ENCODE data around the gene LIAS. TPM values are rescaled to one million over a fixed set of nuclear protein-coding genes. Genes with fewer than 3 reads are reported as not detected.
"Not testable (repeated sequence)": the region's sequence is repeated elsewhere in the genome, so short reads cannot be mapped to it uniquely, and the experiment has no call there.

The LIAS gene
- total RNA-seq, 1 experiment from 2014 or later, result 23.1 TPM

DNA sequence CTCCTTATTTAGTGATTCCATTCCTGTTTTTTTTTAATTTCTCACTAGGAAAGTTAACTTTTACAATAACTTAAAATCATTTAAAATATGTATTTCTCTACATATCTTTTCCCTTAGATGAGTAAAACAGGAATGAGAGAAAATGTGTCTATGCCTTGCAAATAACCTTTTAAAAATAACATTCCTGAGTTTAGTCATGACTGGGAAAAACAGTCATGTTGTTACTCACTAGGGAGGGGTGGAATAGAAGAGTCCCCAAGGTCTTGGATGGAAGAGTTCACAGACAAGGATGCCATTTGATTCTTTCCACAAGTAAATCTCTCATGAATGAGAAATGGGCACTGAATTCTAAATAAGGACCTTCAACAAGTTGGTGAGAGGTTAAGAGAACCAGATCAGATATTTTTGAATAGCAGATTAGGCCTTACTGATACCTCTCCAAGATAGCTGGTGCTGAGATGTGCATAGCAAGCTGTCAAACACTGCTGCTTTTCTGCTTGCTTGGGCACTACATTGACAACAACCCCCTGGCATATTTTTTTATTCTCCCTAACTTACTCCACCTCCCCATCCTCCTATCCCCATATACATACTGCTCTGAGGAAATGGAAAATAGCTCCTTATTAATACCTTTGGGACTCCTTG is 43.3 kb downstream of the LIAS start:
- DNase-seq (ENCODE audit: low spot score), result no peak
- ATAC-seq, result no peak
- H3K27ac Mint-ChIP-seq, result no peak overlapping the region
- no peaks in the 10 kb centered on the region for H3K27me3 Mint-ChIP-seq (ENCODE audit: low read depth)
- H3K4me1 Mint-ChIP-seq, result no peaks in the 10 kb centered on the region
- H3K36me3 Mint-ChIP-seq, result peaks cover 71% of the 10 kb centered on the region
- CTCF ChIA-PET, result no interaction called here
- H3K4me3 Mint-ChIP-seq, result no peak overlapping the region
- POLR2A ChIA-PET, result no interaction called here
- no peaks in the 10 kb centered on the region for H3K9me3 Mint-ChIP-seq
- TF ChIP-seq TCF7 (CRISPR knock-in tag; IDR thresholded peaks at IDR 0.05; ENCODE audit: low read depth) (no peak), JUN (CRISPR knock-in tag; IDR thresholded peaks at IDR 0.05) (no peak), TEAD1 (CRISPR knock-in tag; IDR thresholded peaks at IDR 0.05) (no peak), ELF4 (CRISPR knock-in tag; IDR thresholded peaks at IDR 0.05; ENCODE audit: low read depth) (no peak), EMX1 (CRISPR knock-in tag; IDR thresholded peaks at IDR 0.05) (no peak), ZNF416 (CRISPR knock-in tag; IDR thresholded peaks at IDR 0.05) (no peak)
- TF ChIP-seq, protein P1, sequence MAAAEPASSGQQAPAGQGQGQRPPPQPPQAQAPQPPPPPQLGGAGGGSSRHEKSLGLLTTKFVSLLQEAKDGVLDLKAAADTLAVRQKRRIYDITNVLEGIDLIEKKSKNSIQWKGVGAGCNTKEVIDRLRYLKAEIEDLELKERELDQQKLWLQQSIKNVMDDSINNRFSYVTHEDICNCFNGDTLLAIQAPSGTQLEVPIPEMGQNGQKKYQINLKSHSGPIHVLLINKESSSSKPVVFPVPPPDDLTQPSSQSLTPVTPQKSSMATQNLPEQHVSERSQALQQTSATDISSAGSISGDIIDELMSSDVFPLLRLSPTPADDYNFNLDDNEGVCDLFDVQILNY (CRISPR knock-in tag; IDR thresholded peaks at IDR 0.05), result no peak
- TF ChIP-seq, protein P2, sequence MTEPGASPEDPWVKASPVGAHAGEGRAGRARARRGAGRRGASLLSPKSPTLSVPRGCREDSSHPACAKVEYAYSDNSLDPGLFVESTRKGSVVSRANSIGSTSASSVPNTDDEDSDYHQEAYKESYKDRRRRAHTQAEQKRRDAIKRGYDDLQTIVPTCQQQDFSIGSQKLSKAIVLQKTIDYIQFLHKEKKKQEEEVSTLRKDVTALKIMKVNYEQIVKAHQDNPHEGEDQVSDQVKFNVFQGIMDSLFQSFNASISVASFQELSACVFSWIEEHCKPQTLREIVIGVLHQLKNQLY (CRISPR knock-in tag; IDR thresholded peaks at IDR 0.05), result no peak
- TF ChIP-seq, protein P3, sequence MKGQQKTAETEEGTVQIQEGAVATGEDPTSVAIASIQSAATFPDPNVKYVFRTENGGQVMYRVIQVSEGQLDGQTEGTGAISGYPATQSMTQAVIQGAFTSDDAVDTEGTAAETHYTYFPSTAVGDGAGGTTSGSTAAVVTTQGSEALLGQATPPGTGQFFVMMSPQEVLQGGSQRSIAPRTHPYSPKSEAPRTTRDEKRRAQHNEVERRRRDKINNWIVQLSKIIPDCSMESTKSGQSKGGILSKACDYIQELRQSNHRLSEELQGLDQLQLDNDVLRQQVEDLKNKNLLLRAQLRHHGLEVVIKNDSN (CRISPR knock-in tag; IDR thresholded peaks at IDR 0.05), result no peak

DNA sequence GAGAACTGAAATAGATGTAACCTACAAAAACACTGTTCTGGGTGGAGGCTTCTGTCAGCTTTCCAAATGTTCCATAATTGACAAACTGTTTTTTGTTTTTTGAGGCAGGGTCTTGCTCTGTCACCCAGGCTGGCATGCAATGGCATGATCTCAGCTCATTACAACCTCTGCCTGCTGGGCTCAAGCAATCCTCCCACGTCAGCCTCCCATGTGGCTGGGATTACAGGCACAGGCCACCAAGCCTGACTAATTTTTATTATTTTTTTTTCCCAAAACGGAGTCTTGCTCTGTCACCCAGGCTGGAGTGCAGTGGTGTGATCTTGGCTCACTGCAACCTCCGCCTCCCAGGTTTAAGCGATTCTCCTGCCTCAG is 43.8 kb downstream of the LIAS start:
- peaks cover 76% of the 10 kb centered on the region for H3K36me3 Mint-ChIP-seq
- H3K9me3 Mint-ChIP-seq; H3K27me3 Mint-ChIP-seq (ENCODE audit: low read depth); H3K4me1 Mint-ChIP-seq; POLR2A ChIA-PET; CTCF ChIA-PET; H3K4me3 Mint-ChIP-seq; H3K27ac Mint-ChIP-seq; DNase-seq (ENCODE audit: low spot score); ATAC-seq: not testable (repeated sequence)

DNA sequence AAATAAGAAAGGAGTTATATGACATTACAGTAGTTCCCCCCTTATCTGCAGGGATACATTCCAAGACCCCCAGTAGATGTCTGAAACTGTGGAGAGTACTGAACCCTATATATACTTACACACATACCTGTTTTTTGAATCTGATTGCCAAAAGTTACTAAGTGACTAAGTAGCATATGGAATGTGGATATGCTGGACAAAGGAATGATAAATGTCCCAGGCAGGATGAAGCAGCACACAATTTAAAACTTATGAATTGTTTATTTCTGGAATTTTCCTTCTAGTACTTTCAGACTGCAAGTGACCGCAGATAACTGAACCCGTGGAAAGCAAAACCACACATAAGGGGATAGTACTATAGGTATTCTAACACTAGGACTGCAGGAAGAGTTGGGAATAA is 45.7 kb downstream of the LIAS start:
- ChIA-PET POLR2A (no interaction called here), CTCF (no interaction called here)
- Mint-ChIP-seq H3K27me3 (ENCODE audit: low read depth) (no peaks in the 10 kb centered on the region), H3K4me1 (no peaks in the 10 kb centered on the region), H3K36me3 (peaks cover 84% of the 10 kb centered on the region), H3K27ac (no peak overlapping the region), H3K9me3 (no peaks in the 10 kb centered on the region), H3K4me3 (no peak overlapping the region)
- ATAC-seq, result no peak
- no peak for DNase-seq (ENCODE audit: low spot score)
- TF ChIP-seq ZNF138 (CRISPR knock-in tag; conservative IDR thresholded peaks at IDR 0.05) (no peak), ZNF416 (CRISPR knock-in tag; IDR thresholded peaks at IDR 0.05) (no peak), ZNF317 (CRISPR knock-in tag; IDR thresholded peaks at IDR 0.05; ENCODE audit: borderline replicate concordance, low read depth) (no peak), NR1H2 (CRISPR knock-in tag; IDR thresholded peaks at IDR 0.05) (no peak), NR3C1 (CRISPR knock-in tag; conservative IDR thresholded peaks at IDR 0.05; ENCODE audit: low read depth) (no peak), FOXK1 (CRISPR knock-in tag; IDR thresholded peaks at IDR 0.05) (no peak), GRHL2 (CRISPR knock-in tag; IDR thresholded peaks at IDR 0.05; ENCODE audit: insufficient replicate concordance, severe bottlenecking) (no peak)
- TF ChIP-seq, protein P4, sequence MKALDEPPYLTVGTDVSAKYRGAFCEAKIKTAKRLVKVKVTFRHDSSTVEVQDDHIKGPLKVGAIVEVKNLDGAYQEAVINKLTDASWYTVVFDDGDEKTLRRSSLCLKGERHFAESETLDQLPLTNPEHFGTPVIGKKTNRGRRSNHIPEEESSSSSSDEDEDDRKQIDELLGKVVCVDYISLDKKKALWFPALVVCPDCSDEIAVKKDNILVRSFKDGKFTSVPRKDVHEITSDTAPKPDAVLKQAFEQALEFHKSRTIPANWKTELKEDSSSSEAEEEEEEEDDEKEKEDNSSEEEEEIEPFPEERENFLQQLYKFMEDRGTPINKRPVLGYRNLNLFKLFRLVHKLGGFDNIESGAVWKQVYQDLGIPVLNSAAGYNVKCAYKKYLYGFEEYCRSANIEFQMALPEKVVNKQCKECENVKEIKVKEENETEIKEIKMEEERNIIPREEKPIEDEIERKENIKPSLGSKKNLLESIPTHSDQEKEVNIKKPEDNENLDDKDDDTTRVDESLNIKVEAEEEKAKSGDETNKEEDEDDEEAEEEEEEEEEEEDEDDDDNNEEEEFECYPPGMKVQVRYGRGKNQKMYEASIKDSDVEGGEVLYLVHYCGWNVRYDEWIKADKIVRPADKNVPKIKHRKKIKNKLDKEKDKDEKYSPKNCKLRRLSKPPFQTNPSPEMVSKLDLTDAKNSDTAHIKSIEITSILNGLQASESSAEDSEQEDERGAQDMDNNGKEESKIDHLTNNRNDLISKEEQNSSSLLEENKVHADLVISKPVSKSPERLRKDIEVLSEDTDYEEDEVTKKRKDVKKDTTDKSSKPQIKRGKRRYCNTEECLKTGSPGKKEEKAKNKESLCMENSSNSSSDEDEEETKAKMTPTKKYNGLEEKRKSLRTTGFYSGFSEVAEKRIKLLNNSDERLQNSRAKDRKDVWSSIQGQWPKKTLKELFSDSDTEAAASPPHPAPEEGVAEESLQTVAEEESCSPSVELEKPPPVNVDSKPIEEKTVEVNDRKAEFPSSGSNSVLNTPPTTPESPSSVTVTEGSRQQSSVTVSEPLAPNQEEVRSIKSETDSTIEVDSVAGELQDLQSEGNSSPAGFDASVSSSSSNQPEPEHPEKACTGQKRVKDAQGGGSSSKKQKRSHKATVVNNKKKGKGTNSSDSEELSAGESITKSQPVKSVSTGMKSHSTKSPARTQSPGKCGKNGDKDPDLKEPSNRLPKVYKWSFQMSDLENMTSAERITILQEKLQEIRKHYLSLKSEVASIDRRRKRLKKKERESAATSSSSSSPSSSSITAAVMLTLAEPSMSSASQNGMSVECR (CRISPR knock-in tag; IDR thresholded peaks at IDR 0.05; ENCODE audit: borderline replicate concordance), result no peak
- TF ChIP-seq, protein P5, sequence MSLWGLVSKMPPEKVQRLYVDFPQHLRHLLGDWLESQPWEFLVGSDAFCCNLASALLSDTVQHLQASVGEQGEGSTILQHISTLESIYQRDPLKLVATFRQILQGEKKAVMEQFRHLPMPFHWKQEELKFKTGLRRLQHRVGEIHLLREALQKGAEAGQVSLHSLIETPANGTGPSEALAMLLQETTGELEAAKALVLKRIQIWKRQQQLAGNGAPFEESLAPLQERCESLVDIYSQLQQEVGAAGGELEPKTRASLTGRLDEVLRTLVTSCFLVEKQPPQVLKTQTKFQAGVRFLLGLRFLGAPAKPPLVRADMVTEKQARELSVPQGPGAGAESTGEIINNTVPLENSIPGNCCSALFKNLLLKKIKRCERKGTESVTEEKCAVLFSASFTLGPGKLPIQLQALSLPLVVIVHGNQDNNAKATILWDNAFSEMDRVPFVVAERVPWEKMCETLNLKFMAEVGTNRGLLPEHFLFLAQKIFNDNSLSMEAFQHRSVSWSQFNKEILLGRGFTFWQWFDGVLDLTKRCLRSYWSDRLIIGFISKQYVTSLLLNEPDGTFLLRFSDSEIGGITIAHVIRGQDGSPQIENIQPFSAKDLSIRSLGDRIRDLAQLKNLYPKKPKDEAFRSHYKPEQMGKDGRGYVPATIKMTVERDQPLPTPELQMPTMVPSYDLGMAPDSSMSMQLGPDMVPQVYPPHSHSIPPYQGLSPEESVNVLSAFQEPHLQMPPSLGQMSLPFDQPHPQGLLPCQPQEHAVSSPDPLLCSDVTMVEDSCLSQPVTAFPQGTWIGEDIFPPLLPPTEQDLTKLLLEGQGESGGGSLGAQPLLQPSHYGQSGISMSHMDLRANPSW (CRISPR knock-in tag; conservative IDR thresholded peaks at IDR 0.05; ENCODE audit: low read depth), result no peak
- TF ChIP-seq, protein P6, sequence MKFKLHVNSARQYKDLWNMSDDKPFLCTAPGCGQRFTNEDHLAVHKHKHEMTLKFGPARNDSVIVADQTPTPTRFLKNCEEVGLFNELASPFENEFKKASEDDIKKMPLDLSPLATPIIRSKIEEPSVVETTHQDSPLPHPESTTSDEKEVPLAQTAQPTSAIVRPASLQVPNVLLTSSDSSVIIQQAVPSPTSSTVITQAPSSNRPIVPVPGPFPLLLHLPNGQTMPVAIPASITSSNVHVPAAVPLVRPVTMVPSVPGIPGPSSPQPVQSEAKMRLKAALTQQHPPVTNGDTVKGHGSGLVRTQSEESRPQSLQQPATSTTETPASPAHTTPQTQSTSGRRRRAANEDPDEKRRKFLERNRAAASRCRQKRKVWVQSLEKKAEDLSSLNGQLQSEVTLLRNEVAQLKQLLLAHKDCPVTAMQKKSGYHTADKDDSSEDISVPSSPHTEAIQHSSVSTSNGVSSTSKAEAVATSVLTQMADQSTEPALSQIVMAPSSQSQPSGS (CRISPR knock-in tag; IDR thresholded peaks at IDR 0.05; ENCODE audit: borderline replicate concordance, low read depth), result no peak
- TF ChIP-seq, protein P3 (CRISPR knock-in tag; IDR thresholded peaks at IDR 0.05), result no peak
